Body of pancreas (tissue), 4 donors: ENCODE measurements around the gene RB1.

Experiments
- CTCF ChIP-seq, 7 experiments: fragments of 450-650 bp in 4 of 7; fragments of 200-600 bp in 3 of 7; sonication (generic) in 3 of 7; IDR thresholded peaks; one replicate each; pipeline ENCODE4 v1.5.1; 2016 to 2019; ENCODE audit warnings: antibody characterized with exemption in 7 of 7
- POLR2A ChIP-seq, 3 donors: fragments of 450-650 bp; IDR thresholded peaks; one replicate each; pipeline ENCODE4 v1.6.1; 2016; ENCODE audit warnings: antibody characterized with exemption in 3 of 3, mild to moderate bottlenecking in 2 of 3

- no peak for TF ChIP-seq CTCF (IDR thresholded peaks at IDR 0.05)
- no peak for TF ChIP-seq POLR2A (IDR thresholded peaks at IDR 0.05)
Measured at GRCh38 chr13:48318821-48319511, 15.4 kb downstream of the RB1 start.
